ENCODE results near the gene DNA2.

The DNA2 gene

GRCh38 chr10:68463365-68464093 is 8.2 kb downstream of the DNA2 start:
- no peak for TF ChIP-seq CTCF (IDR thresholded peaks at IDR 0.05)

GRCh38 chr10:68462536-68462935 is 9.2 kb downstream of the DNA2 start:
- TF ChIP-seq CTCF (IDR thresholded peaks at IDR 0.05): no peak

- no peak for TF ChIP-seq CTCF (IDR thresholded peaks at IDR 0.05)
These were observed 10.7 kb downstream of the DNA2 start for GRCh38 chr10:68461032-68461431.

- TF ChIP-seq CTCF (IDR thresholded peaks at IDR 0.05): no peak
These were observed 25.6 kb downstream of the DNA2 start for GRCh38 chr10:68446179-68446578.

GRCh38 chr10:68442971-68443370 is 28.8 kb downstream of the DNA2 start:
- no peak for TF ChIP-seq CTCF (IDR thresholded peaks at IDR 0.05)

GRCh38 chr10:68440898-68441297 is 30.9 kb downstream of the DNA2 start:
- TF ChIP-seq CTCF (IDR thresholded peaks at IDR 0.05): no peak

- no peak for TF ChIP-seq CTCF (IDR thresholded peaks at IDR 0.05)
These were observed 36.0 kb downstream of the DNA2 start for GRCh38 chr10:68435803-68436202.

- no peak for TF ChIP-seq CTCF (IDR thresholded peaks at IDR 0.05)
These were observed 37.1 kb downstream of the DNA2 start for GRCh38 chr10:68434657-68435056.

Data from LNCAP (cell line).